GM12872 (cell line): ENCODE results near the gene ANAPC10.

Experiments
- CTCF ChIP-seq: IDR thresholded peaks from 3 replicates; pipeline ENCODE4 v1.5.1; 2011; ENCODE audit warnings: low read depth, mild to moderate bottlenecking, low read length, moderate library complexity; ENCODE audit not compliant: insufficient read depth

ANAPC10 gene

GRCh38 chr4:145066063-145066501 is 31.9 kb downstream of the ANAPC10 start:
- no peak for TF ChIP-seq CTCF

- peak; percentile 16; the same call in 1 of the 3 replicates for TF ChIP-seq CTCF
Observed at GRCh38 chr4:145061318-145061920, 36.6 kb downstream of the ANAPC10 start.

DNA sequence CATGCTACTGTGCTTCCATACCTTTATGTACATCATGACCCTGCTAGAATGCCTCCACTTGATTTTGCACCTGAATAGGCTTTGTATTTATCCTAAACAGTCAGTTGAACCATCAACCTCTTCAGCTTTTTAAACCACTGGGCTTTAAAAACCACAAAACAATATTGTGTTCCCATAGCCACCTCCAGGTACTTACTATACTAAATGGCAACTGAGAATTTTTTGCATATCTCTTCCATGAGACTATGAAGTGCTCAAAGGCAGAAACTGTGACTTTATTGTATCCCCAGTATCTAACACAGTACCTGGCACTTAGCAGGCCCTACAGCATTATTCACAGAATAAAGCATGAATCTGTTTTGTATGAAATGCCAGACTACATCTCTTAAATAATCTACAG is 39.7 kb downstream of the ANAPC10 start:
- TF ChIP-seq CTCF: no peak

DNA sequence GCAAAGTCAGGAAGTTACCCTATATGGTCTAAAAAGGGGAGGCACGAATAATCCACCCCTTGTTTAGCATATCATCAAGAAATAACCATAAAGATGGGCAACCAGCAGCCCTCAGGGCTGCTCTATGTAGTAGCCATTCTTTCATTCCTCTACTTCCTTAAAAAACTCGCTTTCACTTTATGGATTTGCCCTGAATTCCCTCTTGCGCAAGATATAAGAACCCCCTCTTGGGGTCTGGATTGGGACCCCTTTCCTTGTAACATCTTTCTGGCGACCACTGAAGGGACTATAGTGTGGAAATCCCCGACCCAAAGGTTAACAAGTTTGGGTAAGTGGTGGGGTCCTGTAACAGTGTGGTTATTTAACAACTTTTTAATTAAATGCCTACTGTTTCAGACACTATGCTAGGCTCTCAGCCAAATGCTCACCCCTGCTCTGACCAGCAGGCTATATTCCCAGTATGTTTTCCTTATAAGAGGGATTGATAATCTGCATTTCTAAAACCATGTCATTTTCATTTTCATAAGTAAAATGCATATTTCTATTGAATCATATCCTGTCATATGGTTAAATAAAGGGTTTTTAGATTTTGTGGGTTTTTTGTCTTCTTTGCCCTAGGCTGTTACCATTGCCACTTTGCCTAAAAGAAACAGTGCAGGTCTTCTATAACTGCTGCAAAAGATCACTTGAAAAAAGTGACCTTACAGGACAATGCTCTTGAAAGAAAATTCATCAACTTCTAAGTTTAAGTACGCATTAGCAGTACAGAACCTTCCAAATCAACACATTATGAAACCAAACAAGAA is 41.5 kb downstream of the ANAPC10 start:
- TF ChIP-seq CTCF: no peak

DNA sequence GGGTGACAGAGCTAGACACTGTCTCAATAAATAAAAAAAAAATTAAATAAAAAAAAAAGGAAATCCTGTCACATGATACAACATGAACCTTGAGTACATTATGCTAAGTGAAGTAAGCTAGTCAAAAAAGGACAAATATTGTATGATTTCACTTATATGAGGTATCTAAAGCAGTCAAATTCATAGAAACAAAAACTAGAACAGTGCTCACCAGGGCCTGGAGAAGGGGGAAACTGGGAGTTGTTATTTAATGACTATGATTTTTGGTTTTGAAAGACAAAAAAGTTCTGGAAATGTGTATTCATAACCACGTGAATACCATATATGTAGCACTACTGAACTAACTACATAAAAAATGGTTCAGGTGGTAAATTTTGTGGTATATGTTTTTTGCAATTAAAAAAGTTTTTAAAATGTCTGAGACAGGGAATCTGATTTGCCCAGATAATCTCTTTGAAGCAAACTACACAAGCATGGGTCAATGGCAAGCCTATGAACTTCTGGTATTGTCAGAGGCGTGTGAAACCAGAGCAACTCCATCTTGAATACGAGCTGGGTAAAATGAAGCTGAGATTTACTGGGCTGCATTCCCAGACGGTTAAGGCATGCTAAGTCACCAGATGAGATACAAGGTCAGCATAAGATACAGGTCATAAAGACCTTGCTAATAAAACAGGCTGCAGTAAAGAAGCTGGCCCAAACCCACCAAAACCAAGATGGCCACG is 42.3 kb downstream of the ANAPC10 start:
- TF ChIP-seq CTCF: no peak

DNA sequence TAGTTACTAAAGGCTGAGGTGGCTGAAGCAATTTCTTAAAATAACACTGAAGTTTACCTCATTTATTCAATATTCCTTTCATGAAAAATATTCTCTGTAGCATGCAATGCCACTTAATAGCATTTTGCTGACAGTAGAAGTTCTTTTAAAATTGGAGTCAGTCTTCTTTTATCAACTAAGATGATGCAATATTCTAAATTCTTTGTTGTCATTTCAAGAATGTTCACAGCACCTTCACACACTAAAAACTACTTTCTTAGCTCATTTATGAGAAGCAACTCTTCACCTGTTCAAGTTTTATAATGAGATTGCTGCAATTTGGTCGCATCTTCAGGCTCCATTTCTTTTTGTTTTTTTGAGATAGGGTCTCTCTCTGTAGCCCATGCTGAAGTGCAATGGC is 48.8 kb downstream of the ANAPC10 start:
- TF ChIP-seq CTCF: no peak

DNA sequence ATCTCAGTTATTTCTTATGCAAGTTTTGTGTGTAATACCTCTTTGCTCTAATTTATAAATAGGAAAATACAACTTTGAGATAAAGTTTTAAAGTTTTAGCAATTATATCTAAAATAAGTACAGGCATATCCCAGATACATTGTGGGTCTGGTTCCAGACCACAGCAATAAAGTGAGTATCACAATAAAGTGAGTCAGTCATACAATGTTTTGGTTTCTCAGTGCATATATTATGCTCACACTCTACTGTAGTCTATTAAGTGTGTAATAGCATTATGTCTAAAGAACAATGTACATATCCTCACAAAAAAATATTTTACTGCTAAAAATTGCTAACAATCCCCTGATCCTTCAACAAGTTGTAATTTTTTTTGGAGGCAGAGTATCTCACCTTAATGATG is 49.2 kb downstream of the ANAPC10 start:
- no peak for TF ChIP-seq CTCF
